NCI-H187 treated with DMSO at 0.1 percent for 48 hours (cell line): Measurements from ENCODE around the gene LIAS.
"Not testable (repeated sequence)": the region's sequence is repeated elsewhere in the genome, so short reads cannot be mapped to it uniquely, and the experiment has no call there.

Experiments used
- DNase-seq: peaks from one replicate; lab custom pipeline; 2025; lab: John Stamatoyannopoulos, UW

Gene LIAS

GRCh38 chr4:39497909-39498726, 39.3 kb downstream of the LIAS start:
- no peak for DNase-seq

DNA sequence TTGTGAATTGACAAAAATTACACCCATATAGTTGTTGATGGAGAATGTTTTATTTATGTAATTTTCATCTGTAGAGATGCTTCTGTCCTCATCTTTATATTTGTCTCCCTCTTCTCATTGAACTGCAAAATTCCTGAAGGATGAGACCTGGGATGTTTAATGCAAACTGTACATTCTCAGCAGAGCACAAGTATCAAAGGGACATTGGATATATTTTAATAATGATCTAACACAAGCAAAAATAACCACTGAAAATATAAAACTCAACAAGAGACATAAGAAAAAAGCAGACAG, 39.8 kb downstream of the LIAS start:
- DNase-seq: no peak

GRCh38 chr4:39502019-39502663, 43.3 kb downstream of the LIAS start:
- DNase-seq: no peak

GRCh38 chr4:39502664-39503035, 43.8 kb downstream of the LIAS start:
- DNase-seq: not testable (repeated sequence)

DNA sequence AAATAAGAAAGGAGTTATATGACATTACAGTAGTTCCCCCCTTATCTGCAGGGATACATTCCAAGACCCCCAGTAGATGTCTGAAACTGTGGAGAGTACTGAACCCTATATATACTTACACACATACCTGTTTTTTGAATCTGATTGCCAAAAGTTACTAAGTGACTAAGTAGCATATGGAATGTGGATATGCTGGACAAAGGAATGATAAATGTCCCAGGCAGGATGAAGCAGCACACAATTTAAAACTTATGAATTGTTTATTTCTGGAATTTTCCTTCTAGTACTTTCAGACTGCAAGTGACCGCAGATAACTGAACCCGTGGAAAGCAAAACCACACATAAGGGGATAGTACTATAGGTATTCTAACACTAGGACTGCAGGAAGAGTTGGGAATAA, 45.7 kb downstream of the LIAS start:
- no peak for DNase-seq

GRCh38 chr4:39505581-39505980, 46.7 kb downstream of the LIAS start:
- DNase-seq: no peak

DNA sequence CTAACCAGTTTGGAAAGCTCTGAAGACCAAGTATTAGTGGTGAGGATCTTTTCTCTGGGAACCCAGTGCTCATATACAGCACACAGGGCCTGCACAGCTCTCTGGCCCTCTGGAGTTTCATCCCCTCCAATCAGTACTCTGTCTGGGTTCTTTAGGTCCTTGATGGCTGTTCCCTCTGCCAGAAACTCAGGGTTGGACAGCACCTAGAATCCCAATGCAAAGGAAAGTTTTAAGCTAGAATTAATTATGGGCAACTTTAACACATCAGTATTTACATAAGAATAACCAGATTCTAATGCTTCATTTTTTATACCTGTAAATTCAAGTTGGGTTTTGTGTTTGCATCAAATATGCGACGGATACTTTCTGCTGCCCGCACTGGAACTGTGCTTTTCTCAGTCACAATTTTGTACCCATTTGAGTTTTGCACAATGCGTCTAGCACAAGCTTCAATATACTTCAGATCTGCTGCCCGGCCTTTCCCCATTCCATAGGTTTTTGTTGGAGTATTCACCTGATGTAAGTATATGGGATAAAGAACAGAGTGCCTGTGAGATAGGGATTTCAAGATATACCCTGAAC, 51.6 kb downstream of the LIAS start:
- no peak for DNase-seq

DNA sequence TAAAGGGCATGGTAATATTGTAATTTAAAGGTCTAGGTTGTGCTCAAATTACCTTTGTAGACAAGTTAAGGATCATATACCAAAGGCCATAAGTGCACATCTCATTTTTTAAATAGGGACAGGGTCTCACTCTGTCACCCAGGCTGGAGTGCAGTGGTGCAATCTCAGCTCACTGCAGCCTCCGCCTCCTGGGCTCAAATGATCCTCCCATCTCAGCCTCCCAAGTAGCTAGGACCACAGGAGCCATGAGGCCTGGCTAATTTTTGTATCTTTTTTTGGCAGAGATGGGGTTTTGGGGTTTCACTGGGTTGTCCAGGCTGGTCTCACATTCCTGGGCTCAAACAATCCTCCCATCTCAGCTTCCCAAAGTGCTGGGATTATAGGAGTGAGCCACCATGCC, 55.4 kb downstream of the LIAS start:
- not testable (repeated sequence) for DNase-seq

DNA sequence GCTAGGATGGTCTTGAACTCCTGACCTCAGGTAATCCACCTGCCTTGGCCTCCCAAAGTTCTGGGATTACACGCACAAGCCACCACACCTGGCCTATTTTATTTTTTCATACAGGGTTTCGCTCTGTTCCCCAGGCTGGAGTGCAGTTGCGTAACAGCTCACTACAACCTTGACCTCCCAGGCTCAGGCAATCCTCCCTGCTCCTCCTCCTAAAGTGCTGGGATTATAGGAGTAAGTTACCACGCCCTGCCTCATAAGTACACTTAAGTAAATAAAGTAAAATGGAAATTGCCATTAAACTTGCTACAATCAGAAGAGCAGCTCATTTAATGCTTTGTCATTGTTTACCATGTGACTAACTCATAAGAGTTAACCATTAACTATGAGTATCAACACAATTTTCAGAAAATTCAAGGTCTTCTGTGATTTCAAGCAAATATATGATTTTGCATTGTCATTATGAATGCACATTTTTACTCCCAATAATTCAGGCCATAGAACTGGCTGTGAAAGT, 56.1 kb downstream of the LIAS start:
- DNase-seq: no peak

GRCh38 chr4:39515669-39516401, 57.0 kb downstream of the LIAS start:
- not testable (repeated sequence) for DNase-seq

- no peak for DNase-seq
These were observed 57.6 kb downstream of the LIAS start for GRCh38 chr4:39516407-39516966.

GRCh38 chr4:39518484-39518883, 59.6 kb downstream of the LIAS start:
- DNase-seq: no peak

DNA sequence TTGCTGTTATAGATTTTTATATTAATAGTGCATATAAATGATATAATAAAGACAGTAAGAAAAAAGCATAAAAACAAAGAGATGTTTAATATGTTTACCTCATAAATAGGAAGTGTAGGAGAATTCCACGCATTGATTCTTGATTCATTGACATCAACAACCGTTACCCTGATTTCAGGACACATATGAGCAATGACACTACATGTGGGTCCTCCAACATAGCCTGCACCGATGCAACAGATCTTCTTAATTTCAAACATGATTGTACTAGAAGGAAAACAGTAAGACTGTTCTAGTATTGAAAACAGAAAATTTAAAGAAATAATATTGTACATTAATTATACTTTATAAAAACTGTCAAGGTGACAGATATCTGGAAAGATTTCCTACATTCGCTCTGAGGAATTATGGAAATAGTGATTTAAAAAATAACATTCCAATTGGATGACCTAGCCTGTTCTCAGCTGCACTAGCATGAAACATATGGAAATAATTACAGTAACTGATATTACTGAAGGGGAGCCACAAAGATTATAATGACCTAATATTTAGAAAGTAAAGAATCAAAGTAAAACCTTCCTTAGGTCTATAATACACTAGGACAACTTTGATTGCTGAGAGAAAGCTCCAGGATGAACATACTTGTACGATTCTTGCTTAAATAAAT, 62.5 kb downstream of the LIAS start:
- no peak for DNase-seq

- DNase-seq: no peak
These were observed 63.2 kb downstream of the LIAS start for GRCh38 chr4:39522068-39522467.

DNA sequence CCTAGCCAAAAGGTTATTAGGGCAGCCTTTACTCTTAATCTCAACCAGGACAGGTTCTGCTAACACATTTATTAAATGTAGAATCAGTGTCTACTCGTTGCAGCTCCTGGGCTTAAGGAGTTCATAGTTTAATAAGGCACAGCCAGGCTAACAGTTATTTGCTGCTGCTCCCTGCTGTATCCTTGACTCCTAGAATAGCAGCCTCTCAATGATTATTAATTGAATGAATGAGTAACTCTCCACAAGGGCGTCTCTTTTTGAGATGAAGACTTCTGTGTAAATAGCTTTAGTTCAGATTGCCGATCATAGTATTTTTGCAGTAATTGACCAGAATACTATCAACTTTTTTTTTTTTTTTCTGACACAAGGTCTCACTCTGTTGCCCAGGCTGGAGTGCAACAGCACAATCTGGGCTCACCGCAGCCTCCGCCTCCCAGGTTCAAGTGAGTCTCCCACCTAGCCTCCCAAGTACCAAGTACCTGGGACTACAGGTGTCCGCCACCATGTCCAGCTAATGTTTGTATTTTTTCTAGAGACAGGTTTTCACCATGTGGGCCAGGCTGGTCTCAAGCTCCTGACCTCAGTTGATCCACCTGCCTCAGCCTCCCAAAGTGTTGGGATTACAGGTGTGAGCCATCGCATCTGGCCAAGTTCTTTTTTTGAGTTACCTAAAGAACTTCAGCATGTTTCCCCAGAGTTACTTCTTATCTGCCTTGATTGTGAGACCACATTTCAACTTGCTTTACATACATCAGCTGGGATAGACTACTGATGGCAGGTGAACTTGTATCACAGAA, 65.5 kb downstream of the LIAS start:
- no peak for DNase-seq

DNA sequence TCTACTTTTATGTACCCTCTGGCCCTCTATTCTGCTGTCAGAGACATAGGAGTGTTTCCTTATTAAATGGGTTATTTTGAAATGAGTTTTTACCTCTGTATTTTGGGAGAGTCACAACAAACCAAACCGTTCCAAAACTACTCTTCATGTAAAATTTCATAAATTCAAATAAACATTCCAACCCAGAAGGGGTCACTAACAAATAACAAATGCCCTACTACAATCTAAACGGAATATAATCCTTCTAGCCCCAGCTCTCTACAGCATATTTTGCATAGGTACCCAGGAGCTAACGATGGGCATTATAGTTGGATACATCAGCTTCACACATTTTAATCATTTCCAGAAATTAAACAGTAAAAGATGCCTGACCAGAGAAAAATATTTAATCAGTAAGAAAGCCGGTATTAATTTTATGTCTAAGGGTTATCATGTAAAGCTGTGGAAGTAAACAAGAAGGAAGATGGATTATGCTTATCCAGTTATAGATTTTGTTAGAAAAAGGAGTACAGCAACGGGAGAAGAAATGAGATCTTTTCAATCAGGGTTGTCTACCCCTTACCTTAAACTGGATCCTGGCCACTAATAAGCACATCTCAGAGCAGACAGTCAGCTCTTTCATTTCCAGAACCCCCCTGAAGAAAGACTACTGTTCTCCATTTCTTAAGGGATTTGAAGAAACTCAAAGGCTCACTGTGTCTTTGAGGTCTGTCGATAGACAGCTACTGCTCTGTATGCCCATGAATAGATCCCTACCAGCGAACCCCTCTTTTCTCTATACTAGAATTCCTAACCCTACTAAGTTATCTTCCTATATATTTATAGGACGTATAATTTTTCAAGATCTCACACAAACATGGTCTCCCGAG, 67.2 kb downstream of the LIAS start:
- DNase-seq: no peak

DNA sequence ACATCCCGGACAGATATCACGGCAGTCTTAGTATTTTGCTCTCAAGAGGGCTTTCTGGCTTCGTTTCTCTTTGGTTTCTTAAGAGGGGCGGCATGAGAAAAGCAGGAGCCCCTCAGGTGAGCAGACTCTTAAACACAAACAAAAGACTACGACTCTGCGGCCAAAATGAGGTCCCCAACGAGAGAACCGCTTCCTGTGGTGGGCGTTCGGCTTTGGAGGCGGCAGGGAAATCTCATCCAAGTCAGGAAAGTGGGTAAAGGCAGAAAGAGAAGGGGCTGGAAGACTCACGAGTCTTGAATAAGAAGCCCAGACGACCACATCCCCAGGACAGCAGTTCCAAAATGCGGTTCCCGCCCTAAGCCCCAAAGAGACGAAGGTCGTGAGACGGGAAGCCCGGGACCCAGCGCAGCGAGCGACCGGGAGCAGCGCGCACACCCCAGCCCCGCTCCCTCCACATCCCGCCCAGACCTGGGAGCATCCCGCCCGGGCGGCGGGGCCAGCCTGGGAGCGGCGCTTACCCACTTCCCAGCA, 68.0 kb downstream of the LIAS start:
- DNase-seq: no peak

- DNase-seq: peak; percentile 94
These were observed 68.6 kb downstream of the LIAS start, which contains the start of gene UGDH for GRCh38 chr4:39527296-39528060. Gene UGDH (minus strand): TSS chr4:39527439. CDS start chr4:39521512, 5,927 bp downstream.

- no peak for DNase-seq
These were observed 69.2 kb downstream of the LIAS start for GRCh38 chr4:39528061-39528465.
